H1 (cell line): ENCODE results near the gene TLE3.

Experiments
- CREB1 ChIP-seq: IDR thresholded peaks from 2 replicates; pipeline ENCODE4 v1.6.1; 2012; ENCODE audit warnings: inconsistent platforms
- EP300 ChIP-seq, 2 experiments: IDR thresholded peaks; 1 replicate in 1 of 2; 2 replicates in 1 of 2; pipeline ENCODE4 v1.6.1; 2011 to 2012; ENCODE audit warnings: low read depth in 2 of 2, low read length in 2 of 2, mild to moderate bottlenecking in 2 of 2, borderline replicate concordance in 1 of 2, inconsistent platforms in 1 of 2, moderate library complexity in 1 of 2
- EZH2 ChIP-seq: fragments of 200-600 bp; sonication (generic); IDR thresholded peaks from 2 replicates; pipeline ENCODE4 v1.7.1; 2012; ENCODE audit warnings: low read depth, mild to moderate bottlenecking, moderate library complexity, low read length, inconsistent platforms; ENCODE audit not compliant: severe bottlenecking
- GABPA ChIP-seq: IDR thresholded peaks from 2 replicates; pipeline ENCODE4 v1.6.1; 2011; ENCODE audit warnings: mild to moderate bottlenecking, low read length, moderate library complexity, borderline replicate concordance; ENCODE audit not compliant: insufficient read depth
- MAFK ChIP-seq: IDR thresholded peaks from 2 replicates; pipeline ENCODE4 v1.6.1; 2012; ENCODE audit warnings: low read depth, mild to moderate bottlenecking, improper control_type of control experiment, low read length
- TF ChIP-seq, protein P1 (sequence below), 3 experiments: IDR thresholded peaks; 1 replicate in 2 of 3; 2 replicates in 1 of 3; pipeline versions ENCODE4 v1.5.1 to v1.6.1; 2011; ENCODE audit warnings: low read length in 3 of 3, mild to moderate bottlenecking in 3 of 3, inconsistent platforms in 2 of 3, low read depth in 1 of 3, moderate library complexity in 1 of 3; ENCODE audit not compliant: insufficient read depth in 1 of 3; ENCODE audit errors: control extremely low read depth in 1 of 3
- TF ChIP-seq, protein P2 (sequence below): IDR thresholded peaks from 2 replicates; pipeline ENCODE4 v1.6.1; 2011; ENCODE audit warnings: low read length, improper control_type of control experiment

DNA sequence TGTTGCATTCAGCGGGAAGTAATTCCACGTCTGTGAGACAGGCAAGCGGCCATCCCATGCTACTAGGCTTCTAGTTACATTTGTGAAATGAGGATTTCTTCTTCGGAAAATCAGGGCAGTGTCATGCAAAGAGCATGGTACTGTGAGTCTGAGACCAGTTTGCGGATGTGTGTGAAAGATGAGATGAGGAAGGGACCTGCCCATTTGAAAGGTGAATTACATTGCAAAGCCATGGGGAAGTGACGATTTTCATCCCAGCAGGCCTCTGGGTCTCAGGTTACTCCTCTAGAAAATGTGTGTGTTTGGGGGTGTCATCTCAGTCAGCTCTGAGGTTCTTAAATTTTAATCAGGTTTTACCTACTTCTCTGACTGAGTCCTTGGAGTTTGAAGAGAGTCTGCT is 16.1 kb downstream of the TLE3 start:
- TF ChIP-seq, protein P1, sequence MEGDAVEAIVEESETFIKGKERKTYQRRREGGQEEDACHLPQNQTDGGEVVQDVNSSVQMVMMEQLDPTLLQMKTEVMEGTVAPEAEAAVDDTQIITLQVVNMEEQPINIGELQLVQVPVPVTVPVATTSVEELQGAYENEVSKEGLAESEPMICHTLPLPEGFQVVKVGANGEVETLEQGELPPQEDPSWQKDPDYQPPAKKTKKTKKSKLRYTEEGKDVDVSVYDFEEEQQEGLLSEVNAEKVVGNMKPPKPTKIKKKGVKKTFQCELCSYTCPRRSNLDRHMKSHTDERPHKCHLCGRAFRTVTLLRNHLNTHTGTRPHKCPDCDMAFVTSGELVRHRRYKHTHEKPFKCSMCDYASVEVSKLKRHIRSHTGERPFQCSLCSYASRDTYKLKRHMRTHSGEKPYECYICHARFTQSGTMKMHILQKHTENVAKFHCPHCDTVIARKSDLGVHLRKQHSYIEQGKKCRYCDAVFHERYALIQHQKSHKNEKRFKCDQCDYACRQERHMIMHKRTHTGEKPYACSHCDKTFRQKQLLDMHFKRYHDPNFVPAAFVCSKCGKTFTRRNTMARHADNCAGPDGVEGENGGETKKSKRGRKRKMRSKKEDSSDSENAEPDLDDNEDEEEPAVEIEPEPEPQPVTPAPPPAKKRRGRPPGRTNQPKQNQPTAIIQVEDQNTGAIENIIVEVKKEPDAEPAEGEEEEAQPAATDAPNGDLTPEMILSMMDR (IDR thresholded peaks at IDR 0.05; ENCODE audit: control extremely low read depth in 1 of 3, insufficient read depth in 1 of 3, low read depth in 1 of 3, low read length in 3 of 3): no peak
- TF ChIP-seq EP300 (IDR thresholded peaks at IDR 0.05; ENCODE audit: borderline replicate concordance in 1 of 2, low read depth in 2 of 2, low read length in 2 of 2) (no peak), GABPA (no peak), EZH2 (no peak), MAFK (no peak), CREB1 (no peak)
- TF ChIP-seq, protein P2, sequence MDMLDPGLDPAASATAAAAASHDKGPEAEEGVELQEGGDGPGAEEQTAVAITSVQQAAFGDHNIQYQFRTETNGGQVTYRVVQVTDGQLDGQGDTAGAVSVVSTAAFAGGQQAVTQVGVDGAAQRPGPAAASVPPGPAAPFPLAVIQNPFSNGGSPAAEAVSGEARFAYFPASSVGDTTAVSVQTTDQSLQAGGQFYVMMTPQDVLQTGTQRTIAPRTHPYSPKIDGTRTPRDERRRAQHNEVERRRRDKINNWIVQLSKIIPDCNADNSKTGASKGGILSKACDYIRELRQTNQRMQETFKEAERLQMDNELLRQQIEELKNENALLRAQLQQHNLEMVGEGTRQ: no peak
